ENCODE results near the gene MPP3.

Gene MPP3

DNA sequence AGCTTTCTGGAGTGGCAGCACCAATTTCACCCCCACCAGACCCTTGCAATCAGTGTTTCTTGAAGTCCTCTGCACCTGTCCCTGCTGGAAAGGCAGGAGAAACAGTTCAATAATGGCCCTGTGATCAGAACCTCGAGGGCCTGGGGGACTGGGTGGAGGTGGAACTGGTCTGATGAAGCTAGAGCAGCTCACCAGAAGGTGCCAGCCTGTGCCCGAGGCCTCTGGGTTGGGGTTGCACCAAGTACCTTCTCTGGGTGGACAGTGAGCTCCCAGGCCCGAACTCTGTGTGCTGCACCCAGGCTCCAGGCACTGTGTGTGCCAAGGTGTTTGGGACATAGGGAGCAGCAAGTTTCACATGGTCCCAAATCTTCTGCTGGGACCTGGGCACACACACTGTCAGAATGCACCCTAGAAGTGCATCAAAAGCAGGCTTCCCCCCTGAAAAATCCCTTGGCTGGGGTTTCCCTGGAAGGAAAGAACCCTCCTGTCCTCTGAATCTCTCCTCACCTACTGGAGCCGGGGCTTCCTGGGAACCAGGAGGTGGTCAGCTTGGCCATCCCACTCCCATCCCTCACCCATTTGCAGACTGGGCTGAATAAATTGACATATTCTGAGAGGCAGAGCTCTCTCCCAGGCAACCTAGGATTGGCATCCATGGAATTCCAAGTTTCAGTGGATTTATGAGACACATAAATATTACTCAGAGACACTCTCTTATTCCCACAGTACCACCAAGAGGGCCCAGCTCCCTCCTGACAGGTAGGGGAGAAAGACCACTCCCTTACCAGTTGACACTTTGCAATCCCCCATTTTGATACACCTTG, 31.4 kb upstream of the MPP3 start:
- Histone ChIP-seq H3K4me1 (ENCODE audit: insufficient read depth, low read length) (no peaks in the 10 kb centered on the region), H3K36me3 (ENCODE audit: insufficient read depth, low read length) (no peaks in the 10 kb centered on the region), H3K9ac (ENCODE audit: low read depth, low read length) (no peak overlapping the region), H3K4me3 (ENCODE audit: low read depth in 1 of 2, low read length in 2 of 2) (no peak overlapping the region), H4K20me1 (ENCODE audit: insufficient read depth, low read length) (no peaks in the 10 kb centered on the region), H3K27ac (ENCODE audit: low read length) (no peak overlapping the region), H3K27me3 (ENCODE audit: insufficient read depth, low read length, poor library complexity) (peaks cover 22% of the 10 kb centered on the region), H3K9me3 (ENCODE audit: insufficient read depth, low read length, severe bottlenecking) (no peaks in the 10 kb centered on the region), H3K79me2 (ENCODE audit: insufficient read depth, low read length) (no peaks in the 10 kb centered on the region), H2AFZ (ENCODE audit: low read depth, low read length) (no peak overlapping the region), H3K4me2 (ENCODE audit: insufficient read depth, low read length) (no peak overlapping the region)
- no peak for ATAC-seq (ENCODE audit: insufficient read depth, low read depth)
- TF ChIP-seq, protein P1, sequence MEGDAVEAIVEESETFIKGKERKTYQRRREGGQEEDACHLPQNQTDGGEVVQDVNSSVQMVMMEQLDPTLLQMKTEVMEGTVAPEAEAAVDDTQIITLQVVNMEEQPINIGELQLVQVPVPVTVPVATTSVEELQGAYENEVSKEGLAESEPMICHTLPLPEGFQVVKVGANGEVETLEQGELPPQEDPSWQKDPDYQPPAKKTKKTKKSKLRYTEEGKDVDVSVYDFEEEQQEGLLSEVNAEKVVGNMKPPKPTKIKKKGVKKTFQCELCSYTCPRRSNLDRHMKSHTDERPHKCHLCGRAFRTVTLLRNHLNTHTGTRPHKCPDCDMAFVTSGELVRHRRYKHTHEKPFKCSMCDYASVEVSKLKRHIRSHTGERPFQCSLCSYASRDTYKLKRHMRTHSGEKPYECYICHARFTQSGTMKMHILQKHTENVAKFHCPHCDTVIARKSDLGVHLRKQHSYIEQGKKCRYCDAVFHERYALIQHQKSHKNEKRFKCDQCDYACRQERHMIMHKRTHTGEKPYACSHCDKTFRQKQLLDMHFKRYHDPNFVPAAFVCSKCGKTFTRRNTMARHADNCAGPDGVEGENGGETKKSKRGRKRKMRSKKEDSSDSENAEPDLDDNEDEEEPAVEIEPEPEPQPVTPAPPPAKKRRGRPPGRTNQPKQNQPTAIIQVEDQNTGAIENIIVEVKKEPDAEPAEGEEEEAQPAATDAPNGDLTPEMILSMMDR (IDR thresholded peaks at IDR 0.05; ENCODE audit: borderline replicate concordance, extremely low read depth, low read length, poor library complexity, severe bottlenecking) = no peak
- TF ChIP-seq EZH2 (IDR thresholded peaks at IDR 0.05; ENCODE audit: borderline replicate concordance, low read depth, low read length, severe bottlenecking) = no peak
- DNase-seq = no peak

DNA sequence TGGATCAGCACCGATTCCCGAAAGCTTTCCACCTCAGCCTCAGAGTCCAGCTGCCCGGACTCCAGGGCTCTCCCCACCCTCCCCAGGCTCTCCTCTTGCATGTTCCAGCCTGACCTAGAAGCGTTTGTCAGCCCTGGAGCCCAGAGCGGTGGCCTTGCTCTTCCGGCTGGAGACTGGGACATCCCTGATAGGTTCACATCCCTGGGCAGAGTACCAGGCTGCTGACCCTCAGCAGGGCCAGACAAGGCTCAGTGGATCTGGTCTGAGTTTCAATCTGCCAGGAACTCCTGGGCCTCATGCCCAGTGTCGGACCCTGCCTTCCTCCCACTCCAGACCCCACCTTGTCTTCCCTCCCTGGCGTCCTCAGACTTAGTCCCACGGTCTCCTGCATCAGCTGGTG, 29.0 kb upstream of the MPP3 start:
- Histone ChIP-seq H2AFZ (ENCODE audit: low read depth, low read length) (no peak overlapping the region), H3K27ac (ENCODE audit: low read length) (no peak overlapping the region), H3K9me3 (ENCODE audit: insufficient read depth, low read length, severe bottlenecking) (no peaks in the 10 kb centered on the region), H3K9ac (ENCODE audit: low read depth, low read length) (no peak overlapping the region), H3K4me3 (ENCODE audit: low read depth in 1 of 2, low read length in 2 of 2) (no peak overlapping the region), H3K36me3 (ENCODE audit: insufficient read depth, low read length) (no peaks in the 10 kb centered on the region), H3K79me2 (ENCODE audit: insufficient read depth, low read length) (no peaks in the 10 kb centered on the region), H3K27me3 (ENCODE audit: insufficient read depth, low read length, poor library complexity) (peaks cover 23% of the 10 kb centered on the region), H3K4me1 (ENCODE audit: insufficient read depth, low read length) (no peaks in the 10 kb centered on the region), H3K4me2 (ENCODE audit: insufficient read depth, low read length) (no peak overlapping the region), H4K20me1 (ENCODE audit: insufficient read depth, low read length) (no peaks in the 10 kb centered on the region)
- TF ChIP-seq, protein P1 (IDR thresholded peaks at IDR 0.05; ENCODE audit: borderline replicate concordance, extremely low read depth, low read length, poor library complexity, severe bottlenecking) = no peak
- TF ChIP-seq EZH2 (IDR thresholded peaks at IDR 0.05; ENCODE audit: borderline replicate concordance, low read depth, low read length, severe bottlenecking) = no peak
- ATAC-seq (ENCODE audit: insufficient read depth, low read depth) = no peak
- no peak for DNase-seq

DNA sequence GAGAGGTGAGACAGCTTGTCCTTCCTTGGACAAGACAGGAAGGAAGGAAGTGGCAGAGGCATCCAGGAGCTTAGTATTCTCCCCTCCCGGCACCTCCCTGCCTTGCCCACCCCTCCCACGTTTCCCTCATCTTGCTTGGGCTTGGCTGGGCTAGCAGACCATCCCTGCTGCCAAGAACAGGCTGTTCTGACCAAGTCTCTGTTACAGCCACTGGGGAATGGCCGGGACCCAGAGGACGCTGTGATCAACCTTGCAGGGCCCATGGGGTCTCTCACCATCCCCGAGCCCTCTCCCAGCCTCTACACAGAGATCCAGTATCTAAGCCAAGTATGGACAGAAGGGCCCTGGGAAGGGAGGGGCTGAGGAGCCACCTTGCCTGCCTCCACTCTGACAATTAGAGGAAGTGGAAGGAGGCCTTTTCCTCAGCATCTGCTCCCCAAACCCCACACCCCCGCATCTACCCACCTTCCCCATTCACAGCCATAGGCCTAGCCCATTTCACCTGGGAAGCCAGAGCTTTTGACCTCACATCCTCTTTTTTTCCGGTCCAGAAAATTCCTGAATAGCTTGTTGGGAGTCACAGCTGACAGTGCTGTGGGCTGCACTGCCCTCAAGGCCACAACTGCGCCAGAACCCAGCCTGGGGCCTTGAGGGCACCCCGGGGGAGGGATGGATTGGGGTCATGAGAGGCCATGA, 28.1 kb upstream of the MPP3 start:
- H3K4me3 ChIP-seq (ENCODE audit: low read depth in 1 of 2, low read length in 2 of 2) = no peak overlapping the region
- no peak for ATAC-seq (ENCODE audit: insufficient read depth, low read depth)
- H3K27ac ChIP-seq (ENCODE audit: low read length) = no peak overlapping the region

More for the DNA sequence above, 28.1 kb upstream of the MPP3 start:
- H2AFZ ChIP-seq (ENCODE audit: low read depth, low read length) = no peak overlapping the region
- no peak overlapping the region for H3K4me2 ChIP-seq (ENCODE audit: insufficient read depth, low read length)
- DNase-seq = no peak
- H3K9me3 ChIP-seq (ENCODE audit: insufficient read depth, low read length, severe bottlenecking) = no peaks in the 10 kb centered on the region
- H3K36me3 ChIP-seq (ENCODE audit: insufficient read depth, low read length) = no peaks in the 10 kb centered on the region
- H3K79me2 ChIP-seq (ENCODE audit: insufficient read depth, low read length) = no peaks in the 10 kb centered on the region
- H3K27me3 ChIP-seq (ENCODE audit: insufficient read depth, low read length, poor library complexity) = peaks cover 28% of the 10 kb centered on the region
- no peaks in the 10 kb centered on the region for H3K4me1 ChIP-seq (ENCODE audit: insufficient read depth, low read length)
- no peaks in the 10 kb centered on the region for H4K20me1 ChIP-seq (ENCODE audit: insufficient read depth, low read length)
- TF ChIP-seq, protein P1 (IDR thresholded peaks at IDR 0.05; ENCODE audit: borderline replicate concordance, extremely low read depth, low read length, poor library complexity, severe bottlenecking) = no peak
- TF ChIP-seq EZH2 (IDR thresholded peaks at IDR 0.05; ENCODE audit: borderline replicate concordance, low read depth, low read length, severe bottlenecking) = no peak
- H3K9ac ChIP-seq (ENCODE audit: low read depth, low read length) = no peak overlapping the region
